Glomerular visceral epithelial cell (primary cell): ENCODE measurements around the gene RBPJ.

Experiments
- DNase-seq: peaks from one replicate; pipeline ENCODE4 v3.0.0-alpha.2; 2016; ENCODE audit errors: extremely low spot score

RBPJ gene

DNA sequence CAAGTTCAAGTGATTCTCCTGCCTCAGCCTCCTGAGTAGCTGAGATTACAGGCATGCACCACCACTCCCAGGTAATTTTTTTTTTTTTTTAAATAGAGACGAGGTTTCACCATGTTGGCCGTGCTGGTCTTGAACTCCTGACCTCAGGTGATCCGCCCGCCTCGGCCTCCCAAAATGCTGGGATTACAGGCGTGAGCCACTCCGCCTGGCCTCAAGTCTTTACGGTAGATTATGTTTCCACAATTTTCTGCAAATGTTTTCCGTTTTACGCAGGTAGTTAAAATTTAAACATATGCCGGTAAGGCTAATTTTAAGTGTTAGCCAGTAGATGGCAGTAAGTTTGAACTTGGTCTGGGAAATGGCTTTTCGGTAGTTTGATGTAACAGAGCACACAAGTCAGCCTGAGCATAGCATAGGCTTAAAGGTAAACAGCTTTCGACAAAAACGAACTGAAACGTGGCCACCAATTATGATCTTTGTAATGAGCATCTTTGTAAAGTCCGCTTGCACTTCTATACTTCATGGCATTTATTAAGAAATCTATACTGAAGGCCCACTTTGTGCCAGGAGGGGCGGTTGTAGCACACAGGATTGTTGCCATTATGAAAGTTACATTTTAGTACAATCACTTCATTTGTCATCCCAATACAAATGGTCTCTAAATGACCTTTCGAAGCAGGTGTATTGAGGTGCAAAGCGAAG, 138.4 kb downstream of the RBPJ start:
- peak; percentile 69 for DNase-seq

DNA sequence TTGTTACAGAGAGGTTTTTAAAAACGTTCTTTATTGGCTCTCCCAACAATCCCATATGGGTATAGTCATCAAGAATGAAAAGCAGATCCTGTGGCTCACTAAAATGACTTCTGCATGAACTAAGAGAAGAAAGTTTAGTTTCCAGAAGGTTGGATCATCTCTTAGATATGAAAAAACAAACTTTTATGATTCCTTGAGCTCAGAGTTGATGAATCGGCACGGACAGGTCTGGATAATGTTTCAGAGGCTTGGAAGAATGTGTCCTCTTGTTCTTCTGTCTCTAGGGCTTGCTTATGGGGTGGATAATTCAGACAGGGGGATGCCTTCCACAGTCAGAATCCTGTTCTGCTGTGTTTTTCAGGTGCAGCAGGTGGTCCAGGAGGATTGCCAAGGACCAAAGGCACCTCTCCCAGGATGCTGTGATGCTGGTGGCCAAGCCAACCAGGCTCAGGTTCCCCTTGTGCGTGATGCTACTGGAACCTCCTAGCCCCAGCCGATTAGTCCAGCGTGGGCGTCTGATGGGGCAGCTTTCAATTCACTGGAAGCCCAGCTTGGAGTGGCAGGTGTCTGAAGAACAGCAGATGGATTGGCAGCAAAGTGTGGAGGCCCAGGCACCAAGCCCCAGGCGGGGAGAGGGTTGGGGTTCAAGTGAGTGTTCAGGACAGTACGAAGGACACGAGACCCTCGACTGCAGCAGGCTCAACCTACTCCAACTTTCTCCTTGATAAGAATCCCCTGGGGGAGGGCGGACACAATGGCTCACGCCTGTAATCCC, 139.1 kb downstream of the RBPJ start:
- DNase-seq = no peak

DNA sequence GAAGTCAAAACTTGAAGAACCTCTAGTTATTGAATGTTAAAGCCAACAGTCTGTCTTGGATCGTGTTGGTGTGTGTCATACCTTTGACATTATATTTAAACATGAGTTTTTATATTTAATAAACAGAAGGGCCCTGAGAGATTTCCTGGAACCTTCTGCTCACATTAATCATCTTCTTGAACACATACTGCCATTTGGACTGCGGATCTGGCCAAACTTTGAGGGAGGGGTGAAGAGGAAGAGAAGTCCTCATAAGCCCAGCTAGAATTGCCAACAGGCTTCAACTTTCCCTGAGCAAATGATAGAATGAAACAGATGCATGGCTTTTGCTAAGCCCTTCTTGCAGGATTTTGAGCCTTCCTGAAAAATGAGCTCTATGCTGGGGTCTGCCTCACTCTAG, 142.1 kb downstream of the RBPJ start:
- DNase-seq = no peak

GRCh38 chr4:26463386-26463785, 142.6 kb downstream of the RBPJ start:
- no peak for DNase-seq

DNA sequence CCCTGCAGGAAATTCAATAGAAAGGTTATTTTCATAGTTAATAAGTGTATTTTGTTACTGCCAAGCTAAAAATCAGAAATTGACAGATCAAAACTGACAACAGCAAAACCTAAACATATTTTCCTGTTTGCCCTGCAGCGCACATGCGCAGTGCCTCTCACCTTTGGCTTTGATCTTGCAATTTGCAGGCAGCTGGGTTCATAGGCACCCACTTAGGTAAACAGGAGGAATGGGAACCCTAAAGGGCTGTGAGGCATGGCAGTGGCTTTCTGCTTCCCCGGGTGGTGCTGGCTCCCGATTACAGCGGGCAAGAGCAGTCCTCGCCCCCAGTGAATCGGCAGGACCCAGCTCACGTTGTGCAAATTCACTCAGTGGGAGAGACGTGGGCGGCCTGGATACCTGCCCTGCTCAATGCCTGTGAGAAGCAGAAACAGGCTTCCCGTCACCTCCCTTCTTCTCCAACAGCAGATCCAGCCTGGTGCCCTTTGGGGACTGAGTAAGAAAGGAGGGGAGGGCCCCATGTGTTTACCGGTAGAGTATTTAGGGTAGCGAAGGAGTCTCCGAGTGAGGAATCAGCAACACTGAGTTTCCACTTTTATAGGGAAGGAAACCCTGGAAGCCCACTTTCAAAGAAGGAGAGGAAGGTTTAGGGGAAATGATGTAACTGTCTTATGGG, 143.7 kb downstream of the RBPJ start:
- DNase-seq = no peak

- no peak for DNase-seq
Observed at GRCh38 chr4:26466578-26467270, 145.9 kb downstream of the RBPJ start.

DNA sequence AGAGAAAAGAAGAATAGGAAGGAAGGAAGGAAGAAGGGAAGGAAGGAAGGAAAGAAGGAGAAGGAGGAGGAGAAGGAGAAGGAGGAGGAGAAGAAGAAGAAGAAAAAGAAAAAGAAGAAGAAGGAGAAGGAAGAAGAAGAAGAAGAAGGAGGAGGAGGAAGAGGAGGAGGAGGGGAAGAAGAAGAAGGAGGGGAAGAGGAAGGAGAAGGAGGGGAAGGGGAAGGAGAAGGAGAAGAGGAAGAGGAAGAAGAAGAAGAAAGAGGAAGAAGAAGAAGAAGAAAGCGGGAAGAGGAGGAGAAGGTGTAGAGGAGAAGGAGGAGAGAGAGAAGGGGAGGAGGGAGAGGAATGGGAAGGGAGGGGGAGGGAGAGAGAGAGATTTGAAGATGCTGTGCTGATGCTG, 146.9 kb downstream of the RBPJ start:
- no peak for DNase-seq

- no peak for DNase-seq
Observed at GRCh38 chr4:26468283-26468949, 147.6 kb downstream of the RBPJ start.

DNA sequence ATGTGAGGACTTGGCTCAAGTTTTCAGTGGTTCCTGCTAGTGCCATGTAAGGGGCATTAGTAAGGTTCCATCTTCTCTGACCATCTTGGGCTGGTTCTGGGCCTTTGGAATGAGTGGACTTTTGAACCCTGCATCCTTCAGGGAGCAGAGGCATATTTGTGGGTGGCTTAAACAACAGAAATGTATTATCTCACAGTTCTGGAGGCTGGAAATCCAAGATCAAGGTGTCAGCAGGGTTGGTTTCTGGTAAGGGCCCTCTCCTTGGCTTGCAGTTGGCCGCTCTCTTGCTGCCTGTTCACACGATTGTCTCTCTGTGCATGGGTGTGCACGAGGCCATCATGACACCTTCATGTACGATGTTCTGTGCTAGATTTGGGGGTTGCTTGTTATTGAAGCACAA, 148.2 kb downstream of the RBPJ start:
- DNase-seq = no peak

GRCh38 chr4:26471890-26472289, 151.1 kb downstream of the RBPJ start:
- no peak for DNase-seq

- DNase-seq = no peak
Observed at GRCh38 chr4:26473893-26474292, 153.1 kb downstream of the RBPJ start.

- no peak for DNase-seq
Observed at GRCh38 chr4:26474551-26474950, 153.7 kb downstream of the RBPJ start.

- no peak for DNase-seq
Observed at GRCh38 chr4:26475716-26476115, 154.9 kb downstream of the RBPJ start.

DNA sequence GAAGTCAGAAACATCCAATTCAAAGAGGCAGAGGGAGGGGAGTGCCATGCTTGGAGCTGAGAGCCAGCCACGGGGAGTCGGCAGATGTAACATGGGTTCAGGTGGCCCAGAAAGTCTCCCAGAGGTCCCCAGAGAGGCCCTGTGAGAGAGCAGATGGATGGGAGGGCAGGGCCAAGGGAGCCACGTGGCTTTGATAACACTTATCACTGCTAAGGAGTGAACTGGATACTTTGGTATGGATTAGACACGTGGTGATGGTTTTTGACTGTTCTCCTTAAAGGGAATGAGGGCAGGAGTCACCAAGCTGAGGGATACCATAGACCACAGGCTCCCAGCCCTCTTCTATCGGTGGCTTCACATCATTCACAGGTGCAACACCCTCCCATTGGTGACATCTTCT, 155.7 kb downstream of the RBPJ start:
- DNase-seq = no peak

DNA sequence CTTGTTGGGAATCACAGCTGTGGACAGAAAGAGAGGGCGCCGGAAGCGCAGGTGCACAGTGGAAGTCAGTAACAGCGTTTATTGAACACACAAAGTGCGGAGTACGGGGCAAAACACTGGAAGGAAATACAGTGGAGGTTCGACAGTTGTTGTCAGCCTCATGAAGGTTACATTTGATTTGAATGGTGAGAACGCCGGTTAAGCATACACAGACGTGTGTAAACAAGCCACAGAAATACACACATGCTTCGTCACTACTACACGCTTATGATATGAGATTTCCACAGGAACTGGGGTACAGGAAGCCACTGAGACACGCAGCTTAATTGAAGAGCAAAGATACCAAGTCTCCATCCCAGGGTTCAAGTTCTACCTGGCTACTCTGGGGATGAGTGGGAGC, 157.5 kb downstream of the RBPJ start:
- DNase-seq = no peak

- no peak for DNase-seq
Observed at GRCh38 chr4:26482508-26483462, 162.0 kb downstream of the RBPJ start.

DNA sequence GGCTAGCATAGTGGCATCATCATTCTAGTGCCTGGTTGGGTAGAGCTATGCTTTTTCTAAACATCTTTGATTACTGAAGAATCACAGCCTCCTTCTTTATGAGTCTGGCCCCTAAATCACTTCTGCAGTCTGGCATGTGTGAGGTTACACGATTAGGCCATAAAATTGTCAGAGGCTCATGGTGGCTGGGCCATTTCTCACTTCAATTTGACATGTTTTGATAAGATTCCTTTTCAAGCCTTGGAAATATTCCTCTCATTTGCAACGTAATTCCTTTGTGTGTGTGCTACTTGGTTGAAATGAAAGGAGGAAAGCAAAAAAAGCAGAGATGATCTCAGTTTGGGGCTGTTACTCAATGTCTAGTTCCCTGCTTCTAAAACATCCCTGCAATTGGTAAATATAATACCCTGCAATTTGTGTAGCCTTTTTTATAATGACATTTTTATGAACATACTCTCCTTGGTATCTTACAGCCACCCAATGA, 163.3 kb downstream of the RBPJ start:
- DNase-seq = no peak

- DNase-seq = no peak
Observed at GRCh38 chr4:26484516-26484915, 163.7 kb downstream of the RBPJ start.
